ENCODE measurements around the gene E2F6. TPM values are rescaled to one million over a fixed set of nuclear protein-coding genes. Genes with fewer than 3 reads are reported as not detected.

Gene E2F6
- polyA plus RNA-seq (2011; rRNA removed) (4.9 and 7.9 TPM in 2 replicates), polyA minus RNA-seq (2011; rRNA and poly(A)+ RNA removed) (2.6 and 3.4 TPM in 2 replicates)

GRCh38 chr2:11465485-11466306 lies at the start of gene E2F6:
Gene E2F6, minus strand, starts transcription at chr2:11466161. Its CDS starts 282 bp downstream, at chr2:11465879.
- TF ChIP-seq CTCF (IDR thresholded peaks at IDR 0.05; ENCODE audit: insufficient read depth, low read depth, low read length) = no peak
- H3K36me3 ChIP-seq (ENCODE audit: control insufficient read depth, insufficient read depth, low read length) = peaks cover 1% of the 10 kb centered on the region; the same call in 1 of the 2 replicates
- POLR2A ChIA-PET = interaction anchor here (0.6 kb wide), 2 partner anchors 16 to 1171 kb away, joined by 3 to 4 read pairs; no protein-coding TSS in a partner anchor

GRCh38 chr2:11515490-11515981 lies 49.6 kb upstream of the E2F6 start:
- TF ChIP-seq CTCF (IDR thresholded peaks at IDR 0.05; ENCODE audit: insufficient read depth, low read depth, low read length) = no peak
- peaks cover 6% of the 10 kb centered on the region for H3K27me3 ChIP-seq (ENCODE audit: control insufficient read depth, insufficient read depth, low read length)
- CTCF ChIA-PET = no interaction called here
- no peaks in the 10 kb centered on the region for H3K36me3 ChIP-seq (ENCODE audit: control insufficient read depth, insufficient read depth, low read length)
- POLR2A ChIA-PET = no interaction called here
- H3K4me3 ChIP-seq (ENCODE audit: low read depth, low read length) = no peak overlapping the region
- no peak for DNase-seq (ENCODE audit: low read depth)

More at GRCh38 chr2:11465485-11466306, at the start of gene E2F6:
- CTCF ChIA-PET = interaction anchor here (0.8 to 5.1 kb wide), 7 partner anchors 12 to 630 kb away, joined by 3 to 27 read pairs (median 4); a partner anchor contains a TSS
- DNase-seq (ENCODE audit: low read depth) = peak; percentile 44
- Histone ChIP-seq H3K27me3 (ENCODE audit: control insufficient read depth, insufficient read depth, low read length) (no peaks in the 10 kb centered on the region), H3K4me3 (ENCODE audit: low read depth, low read length) (peak within 1 kb of the TSS; percentile 66)

GRCh38 chr2:11514904-11515303 lies 48.9 kb upstream of the E2F6 start:
- TF ChIP-seq CTCF (IDR thresholded peaks at IDR 0.05; ENCODE audit: insufficient read depth, low read depth, low read length) = no peak
- DNase-seq (ENCODE audit: low read depth) = no peak
- POLR2A ChIA-PET = no interaction called here
- CTCF ChIA-PET = no interaction called here
- Histone ChIP-seq H3K27me3 (ENCODE audit: control insufficient read depth, insufficient read depth, low read length) (peaks cover 6% of the 10 kb centered on the region), H3K4me3 (ENCODE audit: low read depth, low read length) (no peak overlapping the region), H3K36me3 (ENCODE audit: control insufficient read depth, insufficient read depth, low read length) (no peaks in the 10 kb centered on the region)

GRCh38 chr2:11514081-11514730 lies 48.2 kb upstream of the E2F6 start:
- ChIA-PET POLR2A (no interaction called here), CTCF (interaction anchor here (1.1 kb wide), 1 partner anchor 68 kb away, joined by 4 read pairs; no protein-coding TSS in a partner anchor)
- peaks cover 6% of the 10 kb centered on the region for H3K27me3 ChIP-seq (ENCODE audit: control insufficient read depth, insufficient read depth, low read length)
- H3K36me3 ChIP-seq (ENCODE audit: control insufficient read depth, insufficient read depth, low read length) = no peaks in the 10 kb centered on the region
- no peak for DNase-seq (ENCODE audit: low read depth)
- TF ChIP-seq CTCF (IDR thresholded peaks at IDR 0.05; ENCODE audit: insufficient read depth, low read depth, low read length) = no peak
- H3K4me3 ChIP-seq (ENCODE audit: low read depth, low read length) = no peak overlapping the region

- POLR2A ChIA-PET = no interaction called here
Measured at GRCh38 chr2:11513319-11513718, 47.4 kb upstream of the E2F6 start.

More at GRCh38 chr2:11513319-11513718, 47.4 kb upstream of the E2F6 start:
- TF ChIP-seq CTCF (IDR thresholded peaks at IDR 0.05; ENCODE audit: insufficient read depth, low read depth, low read length) = no peak
- Histone ChIP-seq H3K36me3 (ENCODE audit: control insufficient read depth, insufficient read depth, low read length) (no peaks in the 10 kb centered on the region), H3K27me3 (ENCODE audit: control insufficient read depth, insufficient read depth, low read length) (peaks cover 6% of the 10 kb centered on the region), H3K4me3 (ENCODE audit: low read depth, low read length) (no peak overlapping the region)
- CTCF ChIA-PET = interaction anchor here (1.1 kb wide), 1 partner anchor 69 kb away, joined by 4 read pairs; no protein-coding TSS in a partner anchor
- no peak for DNase-seq (ENCODE audit: low read depth)
